ENCODE data around the gene SMURF2. TPM values are rescaled to one million over a fixed set of nuclear protein-coding genes. Genes with fewer than 3 reads are reported as not detected.

Gene SMURF2
- total RNA-seq, 1 experiment from 2014 or later, result 76.6 TPM

- no peak for DNase-seq
- no peak overlapping the region for H3K4me2 ChIP-seq (ENCODE audit: low read length)
- H3K36me3 ChIP-seq (ENCODE audit: low read depth, low read length), result peaks cover 46% of the 10 kb centered on the region
- no peaks in the 10 kb centered on the region for H3K27me3 ChIP-seq (ENCODE audit: low read length)
- no TSS peak for BruUV-seq (replicated peaks)
- intact Hi-C loops (cut with micrococcal nuclease), result no loop called here
- H2AFZ ChIP-seq (ENCODE audit: low read length), result no peak overlapping the region
- no peaks in the 10 kb centered on the region for H3K9me3 ChIP-seq (ENCODE audit: low read length)
- ChIA-PET POLR2A (ENCODE audit: unreplicated experiment) (no interaction called here), CTCF (no interaction called here)
- ATAC-seq, result no peak
- H3K9ac ChIP-seq (ENCODE audit: low read length), result no peak overlapping the region
- TF ChIP-seq EZH2phosphoT487 (IDR thresholded peaks at IDR 0.05; ENCODE audit: borderline replicate concordance, low read length), result no peak
- no peak for TF ChIP-seq EZH2 (IDR thresholded peaks at IDR 0.05; ENCODE audit: low read length, unreplicated experiment)
- TF ChIP-seq CTCF (conservative IDR thresholded peaks at IDR 0.05; ENCODE audit: low read depth, low read length), result no peak
- no peak overlapping the region for H3K27ac ChIP-seq (ENCODE audit: low read length)
- H4K20me1 ChIP-seq (ENCODE audit: low read length), result no peaks in the 10 kb centered on the region
- H3K9me2 ChIP-seq (replicated peaks; ENCODE audit: low read length), result no peaks in the 10 kb centered on the region
- H3K4me1 ChIP-seq (ENCODE audit: insufficient read depth, low read length), result no peaks in the 10 kb centered on the region
- H3K79me2 ChIP-seq (ENCODE audit: low read length), result 0 out of 2 replicates have a peak, but pooled peaks cover 5% of the 10 kb centered on the region
- no peak overlapping the region for H3K4me3 ChIP-seq (ENCODE audit: low read length)
- H3F3A ChIP-seq (ENCODE audit: low read length, unreplicated experiment), result peaks cover 6% of the 10 kb centered on the region
Measured at GRCh38 chr17:64564098-64564497, 98.0 kb downstream of the SMURF2 start.

- no peak overlapping the region for H3K4me3 ChIP-seq (ENCODE audit: low read length)
- no peak overlapping the region for H3K27ac ChIP-seq (ENCODE audit: low read length)
- H3F3A ChIP-seq (ENCODE audit: low read length, unreplicated experiment), result peaks cover 10% of the 10 kb centered on the region
- no peak for TF ChIP-seq EZH2 (IDR thresholded peaks at IDR 0.05; ENCODE audit: low read length, unreplicated experiment)
- no peak for TF ChIP-seq CTCF (conservative IDR thresholded peaks at IDR 0.05; ENCODE audit: low read depth, low read length)
- no peak for TF ChIP-seq EZH2phosphoT487 (IDR thresholded peaks at IDR 0.05; ENCODE audit: borderline replicate concordance, low read length)
- BruUV-seq (replicated peaks), result no TSS peak
- ATAC-seq, result no peak
- POLR2A ChIA-PET (ENCODE audit: unreplicated experiment), result no interaction called here
- intact Hi-C loops (cut with micrococcal nuclease), result no loop called here
- H3K36me3 ChIP-seq (ENCODE audit: low read depth, low read length), result peaks cover 65% of the 10 kb centered on the region
- H3K27me3 ChIP-seq (ENCODE audit: low read length), result no peaks in the 10 kb centered on the region
- no peaks in the 10 kb centered on the region for H3K9me2 ChIP-seq (replicated peaks; ENCODE audit: low read length)
- no peak overlapping the region for H2AFZ ChIP-seq (ENCODE audit: low read length)
- no peak overlapping the region for H3K4me2 ChIP-seq (ENCODE audit: low read length)
- no peaks in the 10 kb centered on the region for H3K79me2 ChIP-seq (ENCODE audit: low read length)
- H4K20me1 ChIP-seq (ENCODE audit: low read length), result no peaks in the 10 kb centered on the region
- no peaks in the 10 kb centered on the region for H3K9me3 ChIP-seq (ENCODE audit: low read length)
- H3K9ac ChIP-seq (ENCODE audit: low read length), result no peak overlapping the region
- DNase-seq, result no peak
- no peaks in the 10 kb centered on the region for H3K4me1 ChIP-seq (ENCODE audit: insufficient read depth, low read length)
- CTCF ChIA-PET, result no interaction called here
Measured at GRCh38 chr17:64555281-64555680, 106.8 kb downstream of the SMURF2 start.

GRCh38 chr17:64554028-64554637, 108.0 kb downstream of the SMURF2 start:
- Histone ChIP-seq H3K4me2 (ENCODE audit: low read length) (no peak overlapping the region), H3F3A (ENCODE audit: low read length, unreplicated experiment) (peaks cover 10% of the 10 kb centered on the region), H3K9me2 (replicated peaks; ENCODE audit: low read length) (no peaks in the 10 kb centered on the region), H4K20me1 (ENCODE audit: low read length) (no peaks in the 10 kb centered on the region), H3K4me3 (ENCODE audit: low read length) (no peak overlapping the region), H2AFZ (ENCODE audit: low read length) (no peak overlapping the region), H3K9me3 (ENCODE audit: low read length) (no peaks in the 10 kb centered on the region), H3K27me3 (ENCODE audit: low read length) (no peaks in the 10 kb centered on the region), H3K36me3 (ENCODE audit: low read depth, low read length) (peaks cover 75% of the 10 kb centered on the region), H3K9ac (ENCODE audit: low read length) (no peak overlapping the region), H3K4me1 (ENCODE audit: insufficient read depth, low read length) (no peaks in the 10 kb centered on the region), H3K79me2 (ENCODE audit: low read length) (no peaks in the 10 kb centered on the region), H3K27ac (ENCODE audit: low read length) (no peak overlapping the region)
- no peak for ATAC-seq
- TF ChIP-seq EZH2phosphoT487 (IDR thresholded peaks at IDR 0.05; ENCODE audit: borderline replicate concordance, low read length) (no peak), EZH2 (IDR thresholded peaks at IDR 0.05; ENCODE audit: low read length, unreplicated experiment) (no peak), CTCF (conservative IDR thresholded peaks at IDR 0.05; ENCODE audit: low read depth, low read length) (no peak)
- POLR2A ChIA-PET (ENCODE audit: unreplicated experiment), result no interaction called here
- no TSS peak for BruUV-seq (replicated peaks)
- CTCF ChIA-PET, result no interaction called here
- intact Hi-C loops (cut with micrococcal nuclease), result no loop called here
- DNase-seq, result no peak
